K562 (cell line): ENCODE measurements around the gene PAX5. TPM values are rescaled to one million over a fixed set of nuclear protein-coding genes. Genes with fewer than 3 reads are reported as not detected.

Experiments used
- ATAC-seq: fragments of 200-7000 bp; cut with Tn5 transposase; 3 replicates; pipeline ENCODE4 v1.9.1; 2020; ENCODE audit warnings: moderate library complexity
- BruUV-seq: library from RNA; stranded (reverse); fragments of 400-500 nt; replicated peaks from 2 replicates; lab custom pipeline; 2021; lab: Mats Ljungman, UMichigan
- CTCF ChIA-PET: fragments of 300-600 bp; formaldehyde crosslinking; extraction: SDS; loops from one replicate; lab custom pipeline; 2021; ENCODE audit warnings: low intra/inter-chr PET ratio; lab: Yijun Ruan, JAX
- POLR2A ChIA-PET: fragments of 300-600, 350-650 bp; sonication (Branson Sonifier 250); formaldehyde crosslinking; extraction: SDS; loops from one replicate; lab custom pipeline; 2021; ENCODE audit warnings: antibody characterized with exemption, inconsistent platforms; lab: Yijun Ruan, JAX
- DNase-seq, 4 experiments: peaks; one replicate each; pipeline versions ENCODE4 v3.0.0 to v3.0.0-alpha.2; 2011 to 2018; ENCODE audit warnings: low spot score in 3 of 4, mixed read lengths in 3 of 4; ENCODE audit errors: extremely low read depth in 1 of 4
- FAIRE-seq: peaks from 2 replicates; lab custom pipeline; 2011; peaks lifted over from hg19 to GRCh38; lab: Jason Lieb, UNC
- H2AFZ ChIP-seq: 2 replicates; pipeline ENCODE4 v1.6.0; 2011; ENCODE audit warnings: low read depth, low read length, control low read depth, inconsistent platforms
- H3K27ac ChIP-seq: fragments of 200-600 bp; 3 replicates; pipeline ENCODE4 v1.8.0; 2011; ENCODE audit warnings: low read depth, mild to moderate bottlenecking, control low read depth, inconsistent platforms, low read length, moderate library complexity, mixed read lengths; ENCODE audit errors: extremely low read depth
- H3K27me3 ChIP-seq, 2 experiments: fragments of 300-600 bp in 1 of 2; 2 replicates in 1 of 2; 3 replicates in 1 of 2; pipeline versions ENCODE4 v1.6.0 to v1.8.0; 2011; ENCODE audit warnings: inconsistent platforms in 2 of 2, low read length in 2 of 2, mild to moderate bottlenecking in 1 of 2, mixed read lengths in 1 of 2, moderate library complexity in 1 of 2; ENCODE audit not compliant: control insufficient read depth in 2 of 2, insufficient read depth in 2 of 2
- H3K36me3 ChIP-seq: fragments of 300-600 bp; 3 replicates; pipeline ENCODE4 v1.8.0; 2011; ENCODE audit warnings: mild to moderate bottlenecking, low read length, inconsistent platforms; ENCODE audit not compliant: control insufficient read depth, insufficient read depth
- H3K4me1 ChIP-seq, 2 experiments: fragments of 200-600 bp in 1 of 2; replicated peaks in 1 of 2; 2 replicates in 1 of 2; 3 replicates in 1 of 2; pipeline versions ENCODE4 v1.5.1 to v1.8.0; 2011; ENCODE audit warnings: inconsistent platforms in 2 of 2, low read length in 2 of 2, mild to moderate bottlenecking in 1 of 2, mixed read lengths in 1 of 2, moderate library complexity in 1 of 2; ENCODE audit not compliant: control insufficient read depth in 2 of 2, insufficient read depth in 2 of 2
- H3K4me2 ChIP-seq: 2 replicates; pipeline ENCODE4 v1.6.1; 2011; ENCODE audit warnings: low read length, control low read depth, inconsistent platforms, mixed read lengths; ENCODE audit not compliant: insufficient read depth
- H3K4me3 ChIP-seq: fragments of 200-600 bp; sonication (generic), shearing (Covaris generic); 2 replicates; pipeline ENCODE4 v1.5.1; 2016; ENCODE audit warnings: control low read depth, inconsistent platforms
- H3K79me2 ChIP-seq: fragments of 200-600 bp; 3 replicates; pipeline ENCODE4 v1.8.0; 2011; ENCODE audit warnings: low read length, inconsistent platforms; ENCODE audit not compliant: control insufficient read depth, insufficient read depth
- H3K9ac ChIP-seq, 2 experiments: 2 replicates each; pipeline versions ENCODE4 v1.6.0 to v1.6.1; 2011; ENCODE audit warnings: low read depth in 2 of 2, low read length in 2 of 2, control low read depth in 1 of 2, inconsistent platforms in 1 of 2, mild to moderate bottlenecking in 1 of 2, mixed read lengths in 1 of 2; ENCODE audit not compliant: insufficient read depth in 1 of 2
- H3K9me1 ChIP-seq: one replicate; pipeline ENCODE4 v1.6.0; 2011; ENCODE audit warnings: inconsistent platforms, mild to moderate bottlenecking, low read length, moderate library complexity; ENCODE audit not compliant: control insufficient read depth, insufficient read depth
- H3K9me3 ChIP-seq: replicated peaks from 2 replicates; pipeline ENCODE4 v1.5.1; 2011; ENCODE audit warnings: low read depth, low read length, inconsistent platforms; ENCODE audit not compliant: control insufficient read depth, insufficient read depth
- H4K20me1 ChIP-seq: replicated peaks from 2 replicates; pipeline ENCODE4 v1.6.1; 2011; ENCODE audit warnings: low read length, inconsistent platforms, mixed read lengths; ENCODE audit not compliant: control insufficient read depth, insufficient read depth
- AFF4 ChIP-seq: sonication (generic); formaldehyde crosslinking; IDR thresholded peaks from 2 replicates; pipeline ENCODE4 v1.8.0; 2023; ENCODE audit warnings: mild to moderate bottlenecking, missing genetic modification reagents
- DIDO1 ChIP-seq: fragments of 450-650 bp; IDR thresholded peaks from 2 replicates; pipeline ENCODE4 v1.6.1; 2016; ENCODE audit warnings: low read depth, missing biosample characterization, missing genetic modification characterization
- KAT8 ChIP-seq: fragments of 450-650 bp; IDR thresholded peaks from 2 replicates; pipeline ENCODE4 v1.6.1; 2016; ENCODE audit warnings: low read depth, mild to moderate bottlenecking
- PRMT5 ChIP-seq: sonication (generic); formaldehyde crosslinking; IDR thresholded peaks from 2 replicates; pipeline ENCODE4 v1.5.0; 2020; ENCODE audit warnings: missing genetic modification reagents
- PTTG1 ChIP-seq: fragments of 450-650 bp; IDR thresholded peaks from 2 replicates; pipeline ENCODE4 v1.6.1; 2016; ENCODE audit warnings: low read depth, mild to moderate bottlenecking, missing genetic modification characterization, missing compliant biosample characterization
- RBFOX2 ChIP-seq: fragments of 200-400 bp; formaldehyde crosslinking; IDR thresholded peaks from 2 replicates; pipeline ENCODE4 v1.6.1; 2017; ENCODE audit warnings: low read depth, mild to moderate bottlenecking, low read length, moderate library complexity
- SMAD2 ChIP-seq: fragments of 150-350 bp; IDR thresholded peaks from 2 replicates; pipeline ENCODE4 v1.6.1; 2014; ENCODE audit warnings: low read depth, mild to moderate bottlenecking, low read length
- ZNF121 ChIP-seq: sonication (generic); formaldehyde crosslinking; conservative IDR thresholded peaks from 2 replicates; pipeline ENCODE4 v1.8.0; 2022; ENCODE audit warnings: missing genetic modification reagents
- ZNF212 ChIP-seq: fragments of 450-650 bp; formaldehyde crosslinking; IDR thresholded peaks from 2 replicates; pipeline ENCODE4 v1.4.0; 2020; ENCODE audit warnings: mild to moderate bottlenecking
- WGBS: fragments of 100-300 bp; shearing (Covaris generic); methylation state at CpG from one replicate; pipeline ENCODE4 v1.1.6; 2016; ENCODE audit warnings: low coverage, mixed read lengths; ENCODE audit not compliant: insufficient coverage; ENCODE audit errors: missing lambda C conversion rate; 5-methylcytosine and 5-hydroxymethylcytosine counted together
- in situ Hi-C: fragments of 300-500 bp; cut with MboI; formaldehyde crosslinking; loops from 4 replicates; pipeline ENCODE4 v1.15.0; 2018; ENCODE audit warnings: inconsistent platforms, mixed read lengths
- intact Hi-C: fragments of 100-400 bp; cut with micrococcal nuclease; formaldehyde crosslinking; loops from 2 replicates; pipeline ENCODE4 v1.14.2; 2022
- polyA plus RNA-seq, 8 experiments: library from polyadenylated mRNA; depleted of rRNA in 4 of 8; stranded (reverse) in 5 of 8; unstranded in 3 of 8; fragments of >200 nt; fragmentation: Nextera tagmentation in 2 of 8; fragmentation: Illumina TruSeq in 1 of 8; extraction: Ambion mirVana in 2 of 8; extraction: Trizol in 1 of 8; gene quantifications; 2 replicates each; pipeline versions ENCODE4 v1.2.1 to v1.2.3, GENCODE V29; 2011 to 2014; ENCODE audit warnings: inconsistent platforms in 1 of 8, missing spikeins in 1 of 8
- total RNA-seq, 7 experiments: library from RNA; depleted of rRNA in 6 of 7; stranded (reverse); fragments of >200 nt in 6 of 7; fragmentation: Illumina TruSeq in 2 of 7; extraction: Trizol in 2 of 7; gene quantifications; 2 replicates each; pipeline versions ENCODE4 v1.2.1 to v1.2.3, GENCODE V29; 2011 to 2021; ENCODE audit warnings: low replicate concordance in 1 of 7
- TF ChIP-seq, protein P1 (sequence below): fragments of 450-650 bp; IDR thresholded peaks from 2 replicates; pipeline ENCODE4 v1.6.1; 2018; ENCODE audit warnings: mild to moderate bottlenecking, low read depth; ENCODE audit not compliant: partially characterized antibody
- TF ChIP-seq, protein P2 (sequence below): IDR thresholded peaks from 3 replicates; pipeline ENCODE4 v1.6.1; 2011; ENCODE audit warnings: borderline replicate concordance, mild to moderate bottlenecking; ENCODE audit not compliant: insufficient read length, insufficient read depth
- TF ChIP-seq, protein P3 (sequence below), 2 experiments: fragments of 450-650 bp in 1 of 2; sonication (generic) in 1 of 2; formaldehyde crosslinking in 1 of 2; IDR thresholded peaks in 1 of 2; conservative IDR thresholded peaks in 1 of 2; 2 replicates each; pipeline versions ENCODE4 v1.6.1 to v1.8.1; 2016 to 2023; ENCODE audit warnings: mild to moderate bottlenecking in 2 of 2, moderate library complexity in 2 of 2, inconsistent platforms in 1 of 2, missing genetic modification reagents in 1 of 2
- TF ChIP-seq, protein P4 (sequence below): fragments of 250-450 bp; sonication (Bioruptor Pico); IDR thresholded peaks from 2 replicates; pipeline ENCODE4 v1.8.0; 2021; ENCODE audit warnings: moderate library complexity, mild to moderate bottlenecking, inconsistent platforms

The PAX5 gene
- total and polyA plus RNA-seq, 9 of the 15 experiments (the other 6 are each of a cell fraction or from before 2014, with no cell fraction given) = 0.03 to 0.09 TPM; not detected in 7

GRCh38 chr9:36940881-36941280 lies 93.2 kb downstream of the PAX5 start:
- 0% methylated on average over 7 of the region's 7 CpGs for WGBS
- ChIA-PET POLR2A (no interaction called here), CTCF (no interaction called here)
- Histone ChIP-seq H3K4me2 (no peak overlapping the region), H3K9ac (no peak overlapping the region), H3K9me3 (no peaks in the 10 kb centered on the region), H3K9me1 (no peaks in the 10 kb centered on the region), H2AFZ (no peak overlapping the region), H4K20me1 (no peaks in the 10 kb centered on the region), H3K4me3 (no peak overlapping the region), H3K79me2 (no peaks in the 10 kb centered on the region), H3K4me1 (no peaks in the 10 kb centered on the region), H3K27me3 (peaks cover 0 to 35% of the 10 kb centered on the region in 2 experiments; a peak in 2 of 5 replicates), H3K36me3 (no peaks in the 10 kb centered on the region), H3K27ac (no peak overlapping the region)
- no peak for ATAC-seq
- BruUV-seq = no TSS peak
- in situ Hi-C loops (no loop called here), intact Hi-C loops (no loop called here)
- no peak for FAIRE-seq
- DNase-seq = no peak
- no peak for TF ChIP-seq AFF4 (CRISPR knock-in tag)
- no peak for TF ChIP-seq RBFOX2
- TF ChIP-seq SMAD2 = no peak
- no peak for TF ChIP-seq KAT8
- TF ChIP-seq, protein P1, sequence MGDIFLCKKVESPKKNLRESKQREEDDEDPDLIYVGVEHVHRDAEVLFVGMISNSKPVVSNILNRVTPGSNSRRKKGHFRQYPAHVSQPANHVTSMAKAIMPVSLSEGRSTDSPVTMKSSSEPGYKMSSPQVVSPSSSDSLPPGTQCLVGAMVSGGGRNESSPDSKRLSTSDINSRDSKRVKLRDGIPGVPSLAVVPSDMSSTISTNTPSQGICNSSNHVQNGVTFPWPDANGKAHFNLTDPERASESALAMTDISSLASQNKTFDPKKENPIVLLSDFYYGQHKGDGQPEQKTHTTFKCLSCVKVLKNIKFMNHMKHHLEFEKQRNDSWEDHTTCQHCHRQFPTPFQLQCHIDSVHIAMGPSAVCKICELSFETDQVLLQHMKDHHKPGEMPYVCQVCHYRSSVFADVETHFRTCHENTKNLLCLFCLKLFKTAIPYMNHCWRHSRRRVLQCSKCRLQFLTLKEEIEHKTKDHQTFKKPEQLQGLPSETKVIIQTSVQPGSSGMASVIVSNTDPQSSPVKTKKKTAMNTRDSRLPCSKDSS = no peak
- TF ChIP-seq PTTG1 (tag) = no peak
- no peak for TF ChIP-seq DIDO1 (tag)
- TF ChIP-seq ZNF121 (CRISPR knock-in tag) = no peak
- no peak for TF ChIP-seq ZNF212 (CRISPR knock-in tag)
- TF ChIP-seq, protein P2, sequence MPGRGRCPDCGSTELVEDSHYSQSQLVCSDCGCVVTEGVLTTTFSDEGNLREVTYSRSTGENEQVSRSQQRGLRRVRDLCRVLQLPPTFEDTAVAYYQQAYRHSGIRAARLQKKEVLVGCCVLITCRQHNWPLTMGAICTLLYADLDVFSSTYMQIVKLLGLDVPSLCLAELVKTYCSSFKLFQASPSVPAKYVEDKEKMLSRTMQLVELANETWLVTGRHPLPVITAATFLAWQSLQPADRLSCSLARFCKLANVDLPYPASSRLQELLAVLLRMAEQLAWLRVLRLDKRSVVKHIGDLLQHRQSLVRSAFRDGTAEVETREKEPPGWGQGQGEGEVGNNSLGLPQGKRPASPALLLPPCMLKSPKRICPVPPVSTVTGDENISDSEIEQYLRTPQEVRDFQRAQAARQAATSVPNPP = no peak
- TF ChIP-seq, protein P3, sequence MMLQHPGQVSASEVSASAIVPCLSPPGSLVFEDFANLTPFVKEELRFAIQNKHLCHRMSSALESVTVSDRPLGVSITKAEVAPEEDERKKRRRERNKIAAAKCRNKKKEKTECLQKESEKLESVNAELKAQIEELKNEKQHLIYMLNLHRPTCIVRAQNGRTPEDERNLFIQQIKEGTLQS (IDR thresholded peaks at IDR 0.05) = no peak
- TF ChIP-seq, protein P3 (CRISPR knock-in tag; conservative IDR thresholded peaks at IDR 0.05) = no peak
- TF ChIP-seq, protein P4, sequence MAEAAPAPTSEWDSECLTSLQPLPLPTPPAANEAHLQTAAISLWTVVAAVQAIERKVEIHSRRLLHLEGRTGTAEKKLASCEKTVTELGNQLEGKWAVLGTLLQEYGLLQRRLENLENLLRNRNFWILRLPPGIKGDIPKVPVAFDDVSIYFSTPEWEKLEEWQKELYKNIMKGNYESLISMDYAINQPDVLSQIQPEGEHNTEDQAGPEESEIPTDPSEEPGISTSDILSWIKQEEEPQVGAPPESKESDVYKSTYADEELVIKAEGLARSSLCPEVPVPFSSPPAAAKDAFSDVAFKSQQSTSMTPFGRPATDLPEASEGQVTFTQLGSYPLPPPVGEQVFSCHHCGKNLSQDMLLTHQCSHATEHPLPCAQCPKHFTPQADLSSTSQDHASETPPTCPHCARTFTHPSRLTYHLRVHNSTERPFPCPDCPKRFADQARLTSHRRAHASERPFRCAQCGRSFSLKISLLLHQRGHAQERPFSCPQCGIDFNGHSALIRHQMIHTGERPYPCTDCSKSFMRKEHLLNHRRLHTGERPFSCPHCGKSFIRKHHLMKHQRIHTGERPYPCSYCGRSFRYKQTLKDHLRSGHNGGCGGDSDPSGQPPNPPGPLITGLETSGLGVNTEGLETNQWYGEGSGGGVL (CRISPR knock-in tag) = no peak
- no peak for TF ChIP-seq PRMT5 (CRISPR knock-in tag)
